Endothelial cell of umbilical vein (primary cell): ENCODE results near the gene ARHGAP21.

Experiments
- EZH2 ChIP-seq: IDR thresholded peaks from 2 replicates; pipeline ENCODE4 v1.6.1; 2012; ENCODE audit warnings: borderline replicate concordance, low read depth, mild to moderate bottlenecking, moderate library complexity, low read length, inconsistent platforms; ENCODE audit not compliant: severe bottlenecking
- FOS ChIP-seq: IDR thresholded peaks from 2 replicates; pipeline ENCODE4 v1.6.1; 2011; ENCODE audit warnings: mild to moderate bottlenecking, low read length, moderate library complexity, borderline replicate concordance; ENCODE audit not compliant: insufficient read depth
- JUN ChIP-seq: IDR thresholded peaks from 2 replicates; pipeline ENCODE4 v1.6.1; 2011; ENCODE audit warnings: borderline replicate concordance, low read depth; ENCODE audit not compliant: insufficient read length, insufficient read depth
- MAX ChIP-seq: IDR thresholded peaks from 2 replicates; pipeline ENCODE4 v1.6.1; 2011; ENCODE audit not compliant: insufficient read depth, insufficient read length
- POLR2A ChIP-seq: IDR thresholded peaks from 2 replicates; pipeline ENCODE4 v1.6.1; 2012; ENCODE audit warnings: low read depth, mild to moderate bottlenecking, control low read depth, low read length
- POLR2AphosphoS5 ChIP-seq: IDR thresholded peaks from 2 replicates; pipeline ENCODE4 v1.6.1; 2012; ENCODE audit warnings: low read depth, mild to moderate bottlenecking, control low read depth, low read length, moderate library complexity; ENCODE audit not compliant: insufficient read depth
- TF ChIP-seq, protein P1 (sequence below), 2 donors: IDR thresholded peaks; 1 replicate in 1 of 2; 2 replicates in 1 of 2; pipeline ENCODE4 v1.5.1; 2011; ENCODE audit warnings: low read length in 2 of 2, mild to moderate bottlenecking in 2 of 2, moderate library complexity in 2 of 2, control low read depth in 1 of 2, inconsistent platforms in 1 of 2, low read depth in 1 of 2; ENCODE audit not compliant: insufficient read depth in 1 of 2; ENCODE audit errors: extremely low read depth in 1 of 2

DNA sequence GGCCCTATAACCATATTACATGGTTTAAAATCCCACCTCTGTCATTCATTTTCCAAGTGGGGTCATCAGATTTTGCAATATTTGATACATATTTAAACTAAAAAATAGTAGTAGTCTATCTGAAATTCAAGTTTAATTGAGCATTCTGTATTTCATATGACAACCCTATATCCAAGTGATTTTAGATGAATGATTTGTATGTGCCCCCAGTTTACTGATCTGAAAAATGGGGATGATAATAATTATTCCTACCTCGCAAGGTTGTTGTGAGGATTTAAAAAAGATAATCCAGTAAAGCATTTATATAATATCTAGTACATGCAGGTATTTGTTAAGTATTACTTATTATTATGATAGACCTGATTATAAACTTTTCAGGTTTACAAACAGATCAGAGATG is 84.6 kb downstream of the ARHGAP21 start:
- TF ChIP-seq, protein P1, sequence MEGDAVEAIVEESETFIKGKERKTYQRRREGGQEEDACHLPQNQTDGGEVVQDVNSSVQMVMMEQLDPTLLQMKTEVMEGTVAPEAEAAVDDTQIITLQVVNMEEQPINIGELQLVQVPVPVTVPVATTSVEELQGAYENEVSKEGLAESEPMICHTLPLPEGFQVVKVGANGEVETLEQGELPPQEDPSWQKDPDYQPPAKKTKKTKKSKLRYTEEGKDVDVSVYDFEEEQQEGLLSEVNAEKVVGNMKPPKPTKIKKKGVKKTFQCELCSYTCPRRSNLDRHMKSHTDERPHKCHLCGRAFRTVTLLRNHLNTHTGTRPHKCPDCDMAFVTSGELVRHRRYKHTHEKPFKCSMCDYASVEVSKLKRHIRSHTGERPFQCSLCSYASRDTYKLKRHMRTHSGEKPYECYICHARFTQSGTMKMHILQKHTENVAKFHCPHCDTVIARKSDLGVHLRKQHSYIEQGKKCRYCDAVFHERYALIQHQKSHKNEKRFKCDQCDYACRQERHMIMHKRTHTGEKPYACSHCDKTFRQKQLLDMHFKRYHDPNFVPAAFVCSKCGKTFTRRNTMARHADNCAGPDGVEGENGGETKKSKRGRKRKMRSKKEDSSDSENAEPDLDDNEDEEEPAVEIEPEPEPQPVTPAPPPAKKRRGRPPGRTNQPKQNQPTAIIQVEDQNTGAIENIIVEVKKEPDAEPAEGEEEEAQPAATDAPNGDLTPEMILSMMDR (IDR thresholded peaks at IDR 0.05; ENCODE audit: extremely low read depth in 1 of 2, insufficient read depth in 1 of 2, low read depth in 1 of 2, low read length in 2 of 2): no peak
- TF ChIP-seq MAX: no peak
- no peak for TF ChIP-seq EZH2
- no peak for TF ChIP-seq POLR2AphosphoS5
- TF ChIP-seq POLR2A: no peak
- no peak for TF ChIP-seq JUN
- no peak for TF ChIP-seq FOS
